HFFc6 (cell line): ENCODE data around the gene GGACT. TPM values are rescaled to one million over a fixed set of nuclear protein-coding genes. Genes with fewer than 3 reads are reported as not detected.
"Not testable (repeated sequence)": the region's sequence is repeated elsewhere in the genome, so short reads cannot be mapped to it uniquely, and the experiment has no call there.

Source experiments
- DNase-seq: peaks from one replicate; pipeline ENCODE4 v3.0.0-alpha.2; 2018
- H3K27ac Mint-ChIP-seq: 2 replicates; pipeline ENCODE4 v1.8.0; 2020; ENCODE audit warnings: mild to moderate bottlenecking, mixed read lengths
- H3K27me3 Mint-ChIP-seq: 2 replicates; pipeline ENCODE4 v1.8.0; 2021; ENCODE audit warnings: mild to moderate bottlenecking, moderate library complexity, mixed read lengths; ENCODE audit not compliant: insufficient read depth
- H3K36me3 Mint-ChIP-seq: 2 replicates; pipeline ENCODE4 v1.8.0; 2021; ENCODE audit warnings: low read depth, mixed read lengths
- H3K4me1 Mint-ChIP-seq: 2 replicates; pipeline ENCODE4 v1.8.0; 2020; ENCODE audit warnings: low read depth, mixed read lengths
- H3K4me3 Mint-ChIP-seq: 2 replicates; pipeline ENCODE4 v1.8.0; 2020; ENCODE audit warnings: mild to moderate bottlenecking, moderate library complexity, mixed read lengths
- H3K9me3 Mint-ChIP-seq: 2 replicates; pipeline ENCODE4 v1.8.0; 2020; ENCODE audit warnings: mild to moderate bottlenecking, mixed read lengths
- CTCF ChIP-seq: fragments of 200-600 bp; sonication (generic); IDR thresholded peaks from 2 replicates; pipeline ENCODE4 v1.5.0; 2021; ENCODE audit warnings: antibody characterized with exemption, mild to moderate bottlenecking
- total RNA-seq, 6 experiments: library from RNA; stranded (reverse); fragmentation: NEBNext Ultra II Directional; extraction: Animal tissue kit (Norgen Biotek cat#: 25700); gene quantifications; 2 replicates in 1 of 6; 3 replicates in 5 of 6; pipeline ENCODE4 v1.2.3, GENCODE V29; 2021

The GGACT gene
- total RNA-seq, 6 experiments from 2014 or later = 0.99 to 3.0 (median 1.8) TPM

- Mint-ChIP-seq H3K4me1 (no peaks in the 10 kb centered on the region), H3K36me3 (no peaks in the 10 kb centered on the region; the same call in 1 of the 2 replicates), H3K9me3 (no peaks in the 10 kb centered on the region), H3K27me3 (no peaks in the 10 kb centered on the region; the same call in none of the 2 replicates), H3K27ac (no peak overlapping the region), H3K4me3 (no peak overlapping the region)
- no peak for TF ChIP-seq CTCF
- no peak for DNase-seq
These were observed 8.5 kb downstream of the GGACT start for GRCh38 chr13:100580045-100580444.

- not testable (repeated sequence) for H3K4me1 Mint-ChIP-seq, H3K4me3 Mint-ChIP-seq
These were observed 11.3 kb downstream of the GGACT start for GRCh38 chr13:100577239-100577638.

DNA sequence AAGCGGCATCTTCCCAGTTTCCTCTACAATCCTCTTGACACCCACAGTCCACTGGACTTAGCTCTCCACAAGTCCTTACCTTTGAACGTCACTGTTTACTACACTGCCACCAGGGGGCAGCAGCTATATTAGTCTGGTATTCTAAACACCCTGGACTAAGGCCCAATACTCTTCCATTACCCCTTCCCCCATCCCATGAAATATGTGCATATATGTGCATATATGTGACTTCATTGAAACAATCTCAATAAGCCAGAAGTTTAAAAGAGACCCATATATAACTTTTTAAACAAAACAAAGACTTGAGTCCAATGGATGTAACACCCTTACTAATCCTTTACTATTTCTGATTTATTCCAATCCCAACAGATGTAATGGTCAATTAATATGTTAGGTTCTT is 15.5 kb downstream of the GGACT start:
- peak; percentile 94 for TF ChIP-seq CTCF
- H3K27ac Mint-ChIP-seq = no peak overlapping the region
- H3K27me3 Mint-ChIP-seq = peaks cover 6% of the 10 kb centered on the region
- no peaks in the 10 kb centered on the region for H3K36me3 Mint-ChIP-seq
- no peak overlapping the region for H3K4me3 Mint-ChIP-seq
- H3K9me3 Mint-ChIP-seq = no peaks in the 10 kb centered on the region
- DNase-seq = peak; percentile 70
- no peaks in the 10 kb centered on the region for H3K4me1 Mint-ChIP-seq

More at GRCh38 chr13:100577239-100577638, 11.3 kb downstream of the GGACT start:
- not testable (repeated sequence) for H3K27me3 Mint-ChIP-seq, H3K36me3 Mint-ChIP-seq, H3K9me3 Mint-ChIP-seq, DNase-seq, H3K27ac Mint-ChIP-seq

DNA sequence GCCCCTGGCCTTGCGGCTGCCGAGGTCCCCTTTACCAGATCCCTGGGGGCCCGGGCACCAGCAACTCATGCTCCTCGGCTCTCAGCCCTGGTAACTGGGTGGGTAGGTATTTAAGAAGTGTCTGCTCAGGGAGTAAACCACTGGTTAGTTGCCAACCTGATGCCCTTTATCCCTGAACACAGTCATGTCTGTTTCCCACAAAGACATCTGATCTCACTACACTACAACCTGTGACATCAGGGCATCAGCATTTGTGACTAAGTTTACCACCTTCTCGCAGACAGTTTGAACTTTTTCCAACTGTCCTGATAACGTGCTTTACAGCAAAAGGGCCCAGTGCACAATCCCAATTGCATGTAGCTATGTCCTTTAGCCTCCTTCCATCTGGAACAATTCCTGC is 22.0 kb downstream of the GGACT start:
- Mint-ChIP-seq H3K27ac (no peak overlapping the region), H3K36me3 (no peaks in the 10 kb centered on the region), H3K27me3 (peaks cover 20% of the 10 kb centered on the region), H3K4me1 (no peaks in the 10 kb centered on the region), H3K9me3 (no peaks in the 10 kb centered on the region), H3K4me3 (no peak overlapping the region)
- TF ChIP-seq CTCF = no peak
- peak; percentile 13 for DNase-seq

DNA sequence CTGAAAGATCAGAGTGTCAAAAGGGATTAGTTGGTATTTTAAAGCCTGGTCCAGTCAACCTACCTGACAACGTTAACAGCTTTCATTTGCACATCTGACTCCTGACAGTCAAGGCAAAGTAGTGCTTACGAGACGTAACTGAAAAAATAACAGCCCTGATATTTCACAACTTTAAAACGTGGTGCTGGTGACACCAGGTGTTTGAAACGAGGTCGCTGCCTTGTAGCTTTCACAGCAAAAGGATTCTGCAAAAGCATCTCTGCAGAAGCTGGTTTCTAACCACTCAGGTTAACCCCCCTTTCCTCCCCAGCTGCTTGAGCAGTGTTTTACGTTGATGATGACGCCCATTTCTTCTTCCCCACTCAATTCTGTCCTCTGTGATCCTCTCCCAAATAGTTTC is 23.3 kb downstream of the GGACT start:
- H3K4me3 Mint-ChIP-seq = no peak overlapping the region
- no peaks in the 10 kb centered on the region for H3K4me1 Mint-ChIP-seq
- H3K27me3 Mint-ChIP-seq = peaks cover 28% of the 10 kb centered on the region
- no peak for DNase-seq
- H3K36me3 Mint-ChIP-seq = no peaks in the 10 kb centered on the region
- no peak overlapping the region for H3K27ac Mint-ChIP-seq
- no peak for TF ChIP-seq CTCF
- no peaks in the 10 kb centered on the region for H3K9me3 Mint-ChIP-seq

- no peak for TF ChIP-seq CTCF
- Mint-ChIP-seq H3K9me3 (no peaks in the 10 kb centered on the region), H3K27ac (no peak overlapping the region), H3K36me3 (no peaks in the 10 kb centered on the region), H3K4me3 (no peak overlapping the region), H3K4me1 (no peaks in the 10 kb centered on the region), H3K27me3 (peaks cover 26% of the 10 kb centered on the region)
- DNase-seq = no peak
These were observed 24.0 kb downstream of the GGACT start for GRCh38 chr13:100564444-100565223.
